ENCODE data around the gene CACNB4.
"Not testable (repeated sequence)": the region's sequence is repeated elsewhere in the genome, so short reads cannot be mapped to it uniquely, and the experiment has no call there.

CACNB4 gene

GRCh38 chr2:151974988-151975387 lies 123.9 kb downstream of the CACNB4 start:
- DNase-seq, result no peak

DNA sequence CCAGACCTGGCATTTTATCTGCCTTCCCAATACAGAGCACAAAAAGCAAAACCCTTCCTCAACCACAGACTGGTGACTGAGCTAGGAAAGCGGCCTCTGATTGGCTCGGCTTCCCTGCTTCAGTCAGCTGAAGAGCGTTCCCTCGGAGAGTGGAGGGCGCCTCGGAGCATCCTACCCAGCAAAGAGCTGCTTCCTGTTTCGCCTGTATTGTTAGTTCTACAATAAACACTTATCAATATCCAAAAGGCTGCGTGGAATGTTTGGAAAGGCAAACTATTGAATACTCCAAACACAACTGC lies 125.0 kb downstream of the CACNB4 start:
- DNase-seq, result peak; percentile 20

DNA sequence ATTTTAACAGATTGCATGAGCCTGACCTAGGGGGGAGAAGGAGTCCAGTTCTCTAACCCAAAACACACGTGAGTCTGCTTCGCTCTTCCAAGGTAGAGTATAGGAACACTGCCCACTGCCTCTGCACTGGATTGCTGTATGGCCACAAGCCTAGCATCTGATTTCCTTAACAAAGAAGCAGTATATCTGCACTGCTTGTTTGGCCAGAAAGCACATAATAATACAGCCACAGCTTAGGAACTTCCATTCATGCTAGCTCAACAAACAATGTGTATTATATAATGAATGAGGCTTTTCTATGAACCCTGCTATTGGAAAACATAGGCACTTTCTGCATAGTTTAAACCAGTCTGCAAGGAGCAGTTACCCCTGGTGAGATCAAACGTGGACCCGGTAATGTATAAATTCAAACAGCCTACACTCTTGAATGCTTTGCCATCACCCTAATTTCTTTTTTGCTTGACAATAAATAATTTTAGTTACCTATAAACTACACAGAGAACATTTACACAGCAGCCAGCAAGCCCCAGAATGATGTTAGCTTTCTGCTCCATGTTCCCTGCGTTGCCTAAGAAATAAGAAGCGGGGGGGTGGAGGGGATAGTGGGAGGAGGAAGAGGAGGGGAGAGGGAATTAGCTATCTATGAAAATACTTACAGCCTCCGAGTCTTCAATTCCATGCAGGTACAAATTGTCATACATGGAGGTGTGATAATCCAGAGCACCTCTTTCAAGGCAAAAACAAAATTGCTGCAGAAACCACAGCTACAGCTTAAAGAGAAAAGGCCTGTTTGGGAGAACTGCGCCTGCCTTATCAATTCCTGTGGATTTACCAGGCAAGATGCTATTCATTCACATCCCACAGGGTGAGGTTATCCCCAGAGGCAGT lies 125.6 kb downstream of the CACNB4 start:
- no peak for DNase-seq

DNA sequence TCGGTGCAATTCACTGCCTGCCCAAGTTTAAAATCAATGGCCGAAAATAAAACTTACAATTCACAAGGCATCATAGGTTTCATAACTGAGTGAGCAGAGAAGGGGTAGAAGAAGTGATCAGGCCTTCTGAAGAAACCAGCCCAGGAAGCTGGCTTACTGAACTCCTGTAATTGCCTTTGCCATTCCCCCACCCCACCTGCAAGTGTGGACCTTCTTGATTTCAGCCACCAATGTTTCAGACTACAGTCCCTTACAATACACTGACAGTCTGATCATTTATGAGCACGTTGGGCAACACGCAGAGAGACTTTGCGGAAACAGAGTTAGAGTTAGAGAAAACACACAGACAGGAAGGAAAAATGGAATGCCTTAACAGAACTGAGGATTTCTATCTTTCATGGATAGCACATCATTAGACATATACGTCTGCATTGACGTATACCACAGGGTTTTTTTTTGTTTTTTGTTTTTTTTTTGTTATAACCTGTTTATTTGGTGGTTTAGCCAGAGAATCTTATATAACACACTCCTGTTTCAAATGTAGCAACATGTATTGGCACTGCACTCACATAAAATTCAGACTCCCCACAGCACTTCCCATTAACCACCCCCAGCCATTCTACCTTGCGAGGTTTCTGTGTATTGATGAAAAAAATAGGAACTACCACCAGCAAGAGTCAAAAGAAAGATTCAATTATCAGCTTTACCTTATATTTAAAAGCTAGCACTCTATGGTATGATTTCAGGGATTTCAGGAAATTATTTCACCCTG lies 126.4 kb downstream of the CACNB4 start:
- DNase-seq, result no peak

DNA sequence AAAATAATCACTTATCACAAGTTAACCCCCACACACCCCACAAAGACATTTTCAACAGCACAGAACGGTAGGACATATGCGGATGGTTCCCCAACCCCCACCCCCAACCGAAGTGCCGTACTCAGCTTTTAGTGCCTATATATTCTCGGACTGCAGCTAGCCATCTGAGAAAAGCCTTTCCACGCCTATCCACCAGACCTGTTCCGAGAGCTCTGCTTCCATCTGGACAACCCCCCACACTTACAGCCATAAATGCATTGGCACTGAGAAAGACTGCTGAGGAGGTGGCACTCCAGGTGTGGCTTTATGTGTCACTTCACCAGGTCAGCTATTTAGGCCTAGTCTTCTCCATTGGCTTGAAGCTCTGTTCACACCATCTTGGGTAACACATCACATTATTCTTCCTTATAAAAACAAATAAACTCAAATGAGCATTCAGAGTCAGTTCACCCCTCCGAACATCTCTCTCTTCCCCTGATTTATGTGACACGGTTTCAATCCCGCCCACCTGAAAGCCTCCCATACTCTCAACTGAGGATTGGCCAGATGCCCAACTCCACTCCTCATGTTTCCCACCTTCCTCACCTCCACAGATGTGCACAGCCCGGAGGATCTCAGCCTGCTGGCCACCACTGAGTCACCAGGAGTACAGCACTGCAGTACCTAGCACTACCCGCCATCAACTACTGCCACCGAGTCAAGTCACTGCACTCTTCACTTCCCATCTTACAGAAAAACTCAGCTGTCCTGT lies 127.4 kb downstream of the CACNB4 start:
- no peak for DNase-seq

DNA sequence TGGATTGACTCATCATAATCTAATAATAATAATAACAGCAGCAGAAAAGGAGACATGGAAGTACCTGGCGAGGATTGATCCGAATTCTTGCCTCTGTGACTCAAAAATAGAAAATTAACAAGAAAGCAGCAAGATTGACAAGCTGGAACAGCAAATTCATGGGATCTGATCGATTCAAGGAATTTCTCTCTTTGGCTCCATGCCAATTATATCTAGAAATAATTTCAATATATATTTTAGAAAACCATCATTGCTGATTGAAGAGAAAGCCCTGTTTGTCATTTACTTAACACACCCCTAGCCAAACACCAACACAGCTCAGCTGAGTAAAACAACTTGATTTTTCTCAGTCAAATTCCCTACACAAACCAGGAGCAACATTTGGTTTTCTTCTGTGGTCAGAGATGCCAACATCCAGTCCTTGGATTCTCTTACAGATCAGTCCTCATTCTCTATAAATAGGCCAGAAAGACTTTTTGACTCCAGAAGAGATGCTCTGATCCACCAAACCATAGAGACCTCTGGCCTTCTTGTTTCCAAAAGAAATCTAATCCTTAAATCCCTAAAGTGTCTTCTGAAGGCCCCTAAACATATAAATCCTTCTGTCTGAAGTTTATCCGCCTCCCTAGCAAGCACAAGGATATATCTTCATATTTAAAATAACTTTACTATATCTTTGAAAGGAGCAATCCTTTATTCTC lies 129.9 kb downstream of the CACNB4 start:
- no peak for DNase-seq

GRCh38 chr2:151967829-151968722 lies 130.8 kb downstream of the CACNB4 start:
- DNase-seq, result no peak

GRCh38 chr2:151965884-151966283 lies 133.0 kb downstream of the CACNB4 start:
- DNase-seq, result no peak

DNA sequence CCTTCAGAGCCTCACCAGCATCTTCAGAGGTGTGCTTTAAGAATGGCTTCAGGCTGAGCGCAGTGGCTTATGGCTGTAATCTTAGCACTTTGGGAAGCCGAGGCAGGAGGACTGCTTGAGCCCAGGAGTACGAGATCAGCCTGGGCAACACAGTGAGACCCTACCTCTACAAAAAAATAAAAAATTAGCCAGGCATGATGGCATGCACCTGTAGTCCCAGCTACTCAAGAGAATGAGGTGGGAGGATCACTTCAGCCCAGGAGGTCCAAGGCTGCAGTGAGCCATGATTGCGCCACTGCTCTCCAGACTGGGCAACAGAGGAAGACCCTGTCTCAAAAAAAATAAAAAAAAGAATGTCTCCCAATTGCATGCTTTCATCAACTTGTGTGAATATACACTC lies 137.3 kb downstream of the CACNB4 start:
- no peak for DNase-seq

GRCh38 chr2:151959238-151959637 lies 139.6 kb downstream of the CACNB4 start:
- DNase-seq, result no peak

DNA sequence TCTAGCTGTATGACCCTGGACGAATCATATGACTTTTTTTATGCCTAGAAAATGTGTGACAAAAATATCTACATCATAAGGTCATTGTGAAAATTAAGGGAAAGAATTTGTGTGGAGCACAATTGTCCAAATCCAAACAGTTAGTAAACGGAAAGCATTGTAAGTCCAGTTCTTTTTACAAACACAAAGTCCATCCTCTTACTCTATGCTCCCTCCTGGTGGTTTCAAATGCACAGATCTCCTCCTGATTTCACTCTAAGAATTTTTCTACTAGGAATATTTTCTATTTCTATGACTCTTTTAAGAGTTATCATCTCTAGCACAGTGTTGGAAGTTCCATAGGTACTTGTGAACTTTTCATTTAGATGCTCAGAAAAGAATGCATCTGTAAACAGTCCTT lies 145.4 kb downstream of the CACNB4 start:
- no peak for DNase-seq

GRCh38 chr2:151952691-151953456 lies 146.0 kb downstream of the CACNB4 start:
- DNase-seq, result no peak

- DNase-seq, result no peak
Measured at GRCh38 chr2:151947813-151948165, 151.1 kb downstream of the CACNB4 start.

- DNase-seq, result no peak
Measured at GRCh38 chr2:151946899-151947812, 151.7 kb downstream of the CACNB4 start.

DNA sequence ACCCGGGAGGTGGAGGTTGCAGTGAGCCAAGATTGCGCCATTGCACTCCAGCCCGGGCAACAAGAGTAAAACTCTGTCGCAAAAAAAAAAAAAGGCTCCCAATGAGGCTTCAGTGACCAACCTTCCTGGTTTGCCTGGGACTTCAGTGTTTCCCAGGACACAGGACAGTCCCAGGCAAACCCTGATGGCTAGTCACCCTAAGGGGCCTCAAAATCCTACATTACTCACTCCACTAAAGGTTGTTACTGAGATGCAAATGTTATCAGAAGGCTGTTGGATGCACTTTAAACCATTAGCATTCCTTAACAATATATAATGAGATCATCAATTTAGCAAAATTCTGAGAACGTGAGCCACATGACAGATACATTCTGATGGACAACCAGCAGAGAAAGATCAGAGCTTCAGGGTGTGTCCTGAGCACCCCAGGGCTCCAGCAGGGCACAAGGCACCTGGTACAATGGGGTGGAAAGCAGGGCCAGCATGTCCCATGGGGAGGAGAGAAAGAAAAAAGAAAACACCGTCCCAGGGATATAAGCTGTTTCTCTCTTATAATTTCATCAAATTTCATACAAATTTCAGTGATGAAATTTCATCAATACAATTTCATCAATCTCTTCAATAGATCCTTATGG lies 152.5 kb downstream of the CACNB4 start:
- DNase-seq, result no peak

GRCh38 chr2:151945602-151946001 lies 153.2 kb downstream of the CACNB4 start:
- DNase-seq, result no peak

DNA sequence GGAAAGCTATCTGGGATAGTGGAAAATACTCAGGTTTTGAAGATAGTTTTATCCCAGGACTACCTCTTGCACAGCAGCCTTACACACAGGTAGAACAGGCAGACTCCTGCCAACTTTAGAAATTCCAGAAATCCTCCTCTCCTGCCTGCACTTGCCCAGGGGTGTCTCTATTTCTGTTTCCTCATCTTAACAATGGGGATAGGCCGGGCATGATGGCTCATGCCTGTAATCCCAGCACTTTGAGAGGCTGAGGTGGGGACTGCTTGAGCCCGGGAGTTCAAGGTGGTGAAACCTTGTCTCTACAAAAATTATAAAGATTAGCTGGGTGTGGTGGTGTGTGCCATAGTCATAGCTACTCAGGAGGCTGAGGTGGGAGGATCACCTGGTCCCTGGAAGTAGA lies 153.7 kb downstream of the CACNB4 start:
- DNase-seq, result no peak

GRCh38 chr2:151943461-151943860 lies 155.4 kb downstream of the CACNB4 start:
- DNase-seq, result no peak

DNA sequence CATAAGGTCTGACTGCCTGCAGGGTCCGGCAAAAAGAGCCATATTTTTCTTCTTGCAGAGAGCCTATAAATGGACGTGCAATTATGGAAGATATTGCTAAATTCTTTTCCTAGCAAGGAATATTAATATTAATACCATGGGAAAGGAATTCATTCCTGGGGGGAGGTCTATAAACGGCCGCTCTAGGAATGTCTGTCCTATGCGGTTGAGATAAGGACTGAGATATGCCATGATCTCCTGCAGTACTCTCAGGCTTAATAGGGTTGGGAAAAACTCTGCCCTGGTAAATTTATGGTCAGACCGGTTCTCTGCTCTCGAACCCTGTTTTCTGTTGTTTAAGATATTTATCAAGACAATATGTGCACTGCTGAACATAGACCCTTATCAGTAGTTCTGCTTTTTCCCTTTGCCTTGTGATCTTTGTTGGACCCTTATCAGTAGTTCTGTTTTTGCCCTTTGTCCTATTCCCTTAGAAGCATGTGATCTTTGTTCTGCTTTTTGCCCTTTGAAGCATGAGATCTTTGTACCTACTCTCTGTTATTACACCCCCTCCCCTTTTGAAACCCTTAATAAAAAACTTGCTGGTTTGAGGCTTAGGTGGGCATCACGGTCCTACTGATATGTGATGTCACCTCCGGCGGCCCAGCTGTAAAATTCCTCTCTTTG lies 156.2 kb downstream of the CACNB4 start:
- not testable (repeated sequence) for DNase-seq

All from fibroblast of skin of abdomen (primary cell).